ENCODE results near the gene CDKAL1.
"Not testable (repeated sequence)": the region's sequence is repeated elsewhere in the genome, so short reads cannot be mapped to it uniquely, and the experiment has no call there.

Gene CDKAL1

DNA sequence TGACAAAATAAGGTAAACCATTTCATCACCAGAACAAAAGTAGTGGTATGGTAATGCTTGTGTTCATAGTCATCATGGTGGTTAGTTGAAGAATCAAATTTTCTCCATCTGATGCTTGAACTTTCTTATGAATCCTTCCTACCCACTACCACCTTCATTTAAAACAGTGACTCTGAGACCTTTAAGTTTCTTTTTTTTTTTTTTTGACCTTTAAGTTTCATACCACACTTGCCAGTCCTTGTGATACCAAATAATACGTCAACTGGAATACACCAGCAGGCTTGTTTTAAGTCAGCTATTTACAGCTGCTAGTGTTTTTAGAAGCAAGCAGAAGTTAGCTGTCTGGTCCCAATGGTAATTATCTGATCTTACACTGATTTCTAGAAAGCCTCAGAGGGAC lies 645.9 kb downstream of the CDKAL1 start:
- no peak for DNase-seq (ENCODE audit: low spot score)

DNA sequence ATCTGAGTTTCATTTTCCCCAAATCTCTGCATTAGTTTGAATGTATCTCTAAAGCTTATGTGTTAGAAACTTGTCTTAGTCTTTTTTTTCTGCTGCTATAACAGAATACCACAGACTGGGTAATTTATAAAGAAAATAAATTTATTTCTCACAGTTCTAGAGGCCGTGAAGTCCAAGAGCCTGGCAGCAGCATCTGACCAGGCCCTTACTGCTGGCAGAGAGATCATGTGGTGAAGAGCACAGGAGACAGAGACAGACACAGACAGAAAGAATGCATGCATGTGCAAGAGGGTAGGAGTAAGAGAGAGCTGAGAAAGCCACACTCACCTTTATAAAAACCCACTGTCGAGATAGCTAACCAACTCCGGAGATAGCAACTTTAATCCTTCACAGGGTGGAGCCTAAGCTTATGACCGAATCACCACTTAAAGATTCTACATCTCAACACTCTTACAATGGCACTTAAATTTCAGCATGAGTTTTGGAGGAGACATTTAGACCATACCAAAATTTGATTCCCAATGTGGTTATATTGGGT lies 646.6 kb downstream of the CDKAL1 start:
- DNase-seq (ENCODE audit: low spot score), result no peak

DNA sequence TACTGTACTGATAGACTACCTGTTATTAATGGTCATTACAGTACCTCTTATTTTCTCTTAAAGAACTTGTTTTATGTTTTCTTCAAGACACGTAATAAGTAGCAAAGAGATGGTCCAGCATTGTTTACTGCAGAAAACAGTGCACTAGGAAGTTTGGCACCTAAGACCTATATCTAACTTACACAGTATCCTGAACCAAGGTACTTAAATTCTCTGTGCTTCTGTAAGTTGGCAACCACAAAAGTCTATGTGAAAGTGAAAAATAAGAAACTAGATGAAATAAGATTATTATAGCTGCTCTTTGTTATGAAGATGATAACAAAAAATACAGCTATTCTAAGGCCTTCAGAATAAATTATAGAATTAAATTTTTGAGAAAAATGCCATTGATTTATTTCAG lies 647.6 kb downstream of the CDKAL1 start:
- no peak for DNase-seq (ENCODE audit: low spot score)

DNA sequence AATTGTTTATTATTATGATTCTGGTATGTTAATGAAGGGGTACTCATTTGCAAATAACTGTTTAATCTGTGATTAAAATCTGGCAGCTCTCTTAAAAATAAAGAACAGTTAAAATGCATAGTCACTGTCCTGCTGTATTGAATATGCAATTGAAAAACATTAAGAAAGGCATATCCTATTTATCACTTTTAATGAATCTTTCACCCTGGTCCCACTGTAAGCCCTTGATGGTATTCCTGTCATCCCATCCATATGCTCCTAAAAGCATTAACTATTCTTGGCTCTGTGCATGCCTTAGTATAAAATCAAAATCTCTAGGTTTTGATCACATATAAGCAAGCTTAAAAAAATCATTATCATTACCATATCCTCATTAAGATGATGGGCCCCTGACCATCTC lies 648.3 kb downstream of the CDKAL1 start:
- no peak for DNase-seq (ENCODE audit: low spot score)

DNA sequence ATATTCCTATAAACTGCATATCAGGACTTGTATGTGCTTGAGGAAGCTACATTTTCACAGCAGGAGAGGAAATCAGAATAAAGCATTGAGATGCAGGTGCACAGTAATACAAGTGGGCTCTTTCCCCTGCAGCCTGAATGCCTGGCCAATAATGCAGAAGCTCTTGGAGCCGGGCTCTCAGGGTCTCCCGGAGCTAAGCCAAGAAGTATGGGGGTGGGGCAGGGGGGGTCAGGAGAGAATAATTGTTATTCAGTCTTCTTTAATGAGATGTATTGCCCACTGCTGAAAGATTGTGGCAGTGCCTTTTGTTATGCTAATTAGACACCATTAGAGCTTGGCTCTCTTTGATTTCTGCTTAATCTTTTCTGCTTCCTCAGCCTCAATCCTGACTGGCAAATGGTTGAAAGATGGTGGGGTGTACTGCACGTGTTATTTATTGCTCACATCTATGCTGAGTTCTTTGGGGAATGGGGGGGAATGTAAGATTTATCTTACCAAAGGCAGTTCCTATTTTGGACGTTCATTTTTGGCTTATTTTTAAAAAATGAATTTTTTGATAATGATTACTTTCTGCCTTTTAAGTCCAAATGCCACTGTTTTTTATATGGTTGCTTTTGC lies 651.7 kb downstream of the CDKAL1 start:
- no peak for DNase-seq (ENCODE audit: low spot score)

DNA sequence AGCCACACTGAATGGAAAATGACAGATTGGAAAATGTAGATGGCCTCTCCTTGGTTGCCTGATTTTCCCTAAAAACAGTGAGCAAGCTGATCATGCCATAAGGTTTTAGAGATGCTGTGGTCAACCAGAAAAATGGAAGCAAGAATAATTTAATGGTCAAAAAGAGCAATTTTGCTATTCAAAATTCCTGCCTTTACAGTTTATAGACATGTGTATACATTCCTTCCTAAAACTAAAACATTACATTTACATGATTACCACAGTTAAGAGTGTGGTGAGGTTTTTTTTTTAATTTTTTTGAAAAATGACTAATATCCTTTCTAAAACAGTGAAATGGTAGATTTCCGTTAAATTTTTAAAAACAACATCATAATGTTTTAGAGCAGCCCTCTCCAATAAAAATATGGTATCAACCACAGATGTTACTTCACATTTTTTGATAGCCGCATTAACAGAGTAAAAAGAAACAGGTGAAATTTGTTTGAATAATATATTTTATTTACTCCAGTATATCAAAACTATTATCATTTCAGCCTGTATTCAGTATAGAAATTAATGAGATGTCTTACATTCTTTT lies 652.3 kb downstream of the CDKAL1 start:
- DNase-seq (ENCODE audit: low spot score), result no peak

DNA sequence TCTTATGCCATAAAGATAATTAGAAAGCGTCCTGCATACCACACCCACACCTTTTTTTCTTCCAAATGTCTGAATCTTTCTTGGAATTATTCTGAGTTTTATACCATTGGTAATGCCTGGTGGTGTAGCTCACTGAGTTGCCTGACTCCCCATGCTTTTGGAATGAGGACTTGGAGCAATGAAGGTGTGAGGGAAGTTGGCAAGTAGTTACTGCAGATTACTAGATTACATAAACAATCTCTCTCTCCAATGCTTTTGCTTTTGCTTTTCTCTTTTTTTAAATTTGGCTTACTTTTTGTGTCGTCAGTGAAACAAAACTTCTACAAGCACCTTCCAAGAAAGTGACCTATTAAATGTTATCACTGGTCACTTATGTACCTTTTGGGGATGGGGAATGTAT lies 653.2 kb downstream of the CDKAL1 start:
- DNase-seq (ENCODE audit: low spot score), result no peak

DNA sequence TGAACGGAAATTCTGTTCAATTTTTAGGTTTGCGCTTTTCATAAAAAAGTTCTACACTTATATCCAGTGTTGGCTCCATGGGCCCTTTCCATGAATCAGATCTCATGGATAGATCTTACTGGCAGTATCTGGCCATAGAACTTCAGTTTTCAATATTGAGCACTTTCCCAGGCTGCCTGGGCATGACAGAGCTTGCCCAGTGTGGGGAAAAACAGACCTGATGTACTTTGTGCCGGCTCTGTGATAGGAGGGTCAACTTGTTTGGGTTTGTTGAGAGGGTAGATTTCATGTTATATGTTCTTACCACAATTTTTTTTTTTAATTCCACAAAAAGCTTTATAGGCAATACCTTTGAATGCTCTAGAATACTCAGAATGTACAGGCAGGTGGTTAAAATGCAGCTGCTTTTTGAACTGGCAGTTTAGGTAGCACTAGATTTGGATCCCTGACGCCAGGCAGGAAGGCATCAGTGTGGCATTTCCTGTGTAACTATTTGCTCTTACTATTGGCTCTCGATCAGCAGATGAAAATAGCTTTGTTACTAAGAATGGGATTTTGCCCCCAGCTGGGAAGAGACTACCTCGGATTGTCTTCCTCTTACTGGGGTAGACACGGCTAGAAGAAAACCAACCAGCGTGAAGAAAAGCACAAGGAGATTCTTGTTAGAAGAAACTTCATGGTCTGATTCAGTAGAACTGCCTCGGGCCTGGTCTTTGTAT lies 654.4 kb downstream of the CDKAL1 start:
- DNase-seq (ENCODE audit: low spot score), result no peak

DNA sequence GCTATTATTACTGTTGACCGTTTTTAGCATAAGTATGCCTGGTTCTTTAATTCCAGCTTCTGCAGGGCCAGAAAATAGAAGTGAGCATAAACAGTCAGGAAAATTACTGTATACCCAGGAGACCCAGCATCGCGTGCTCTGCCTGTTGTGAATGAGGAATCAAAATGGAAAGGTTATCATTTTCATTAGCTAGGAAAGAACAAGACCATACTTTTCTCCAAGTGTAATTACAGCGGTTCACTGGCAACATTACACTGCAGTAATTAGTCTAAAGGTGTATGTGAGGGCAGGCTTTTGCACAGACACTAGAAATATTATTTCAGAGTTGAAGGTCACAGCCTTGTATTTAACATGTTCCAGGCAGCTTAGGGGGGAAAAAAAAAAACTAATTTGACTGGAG lies 655.5 kb downstream of the CDKAL1 start:
- DNase-seq (ENCODE audit: low spot score), result no peak

DNA sequence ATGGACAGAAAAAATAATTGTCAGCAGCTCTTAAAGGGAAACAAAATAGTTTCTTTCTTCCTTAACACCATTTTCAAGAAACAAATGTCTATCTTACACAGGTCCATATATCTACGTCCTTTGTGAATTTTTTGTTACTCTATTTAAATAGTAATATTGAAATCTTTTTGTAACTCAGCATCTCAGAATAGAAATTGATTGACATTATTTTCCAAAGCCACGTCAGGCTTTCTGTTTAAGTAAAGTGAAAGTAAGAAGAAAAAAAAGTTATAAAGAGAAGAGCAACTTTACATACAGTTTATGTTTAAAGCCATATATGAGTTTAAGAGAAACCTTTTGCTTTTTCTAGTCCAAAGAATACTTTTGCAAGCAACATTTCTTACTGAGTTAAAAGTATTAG lies 656.4 kb downstream of the CDKAL1 start:
- no peak for DNase-seq (ENCODE audit: low spot score)

DNA sequence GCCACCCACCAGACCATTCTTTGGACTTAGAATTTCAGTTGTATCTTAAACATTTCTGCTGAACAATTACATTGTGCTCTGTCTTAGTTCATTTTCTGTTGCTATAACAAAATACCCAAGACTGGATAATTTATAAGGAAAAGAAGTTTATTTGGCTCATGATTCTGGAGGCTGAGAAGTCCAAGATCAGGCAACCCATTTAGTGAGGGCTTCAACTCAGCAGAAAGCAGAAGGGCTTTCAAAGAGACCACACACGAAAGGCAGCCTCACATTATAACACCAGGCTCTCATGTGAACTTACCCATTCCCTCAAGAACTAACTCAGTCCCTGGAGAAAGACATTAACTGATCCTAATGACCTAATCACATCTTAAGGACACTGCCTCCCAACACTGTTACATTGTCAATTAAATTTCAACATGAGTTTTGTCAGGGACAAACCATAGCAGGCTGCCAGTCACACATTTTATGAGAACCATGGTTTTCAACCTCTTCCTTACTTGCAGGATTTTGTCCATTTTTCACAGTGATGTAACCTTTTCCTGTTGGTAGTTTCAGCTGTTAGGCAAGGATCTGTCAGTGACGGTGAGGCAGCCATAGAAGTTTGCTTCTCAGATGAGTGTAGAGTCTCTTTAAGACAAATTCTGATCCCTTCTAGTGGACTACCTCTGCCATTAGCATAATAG lies 659.7 kb downstream of the CDKAL1 start:
- no peak for DNase-seq (ENCODE audit: low spot score)

DNA sequence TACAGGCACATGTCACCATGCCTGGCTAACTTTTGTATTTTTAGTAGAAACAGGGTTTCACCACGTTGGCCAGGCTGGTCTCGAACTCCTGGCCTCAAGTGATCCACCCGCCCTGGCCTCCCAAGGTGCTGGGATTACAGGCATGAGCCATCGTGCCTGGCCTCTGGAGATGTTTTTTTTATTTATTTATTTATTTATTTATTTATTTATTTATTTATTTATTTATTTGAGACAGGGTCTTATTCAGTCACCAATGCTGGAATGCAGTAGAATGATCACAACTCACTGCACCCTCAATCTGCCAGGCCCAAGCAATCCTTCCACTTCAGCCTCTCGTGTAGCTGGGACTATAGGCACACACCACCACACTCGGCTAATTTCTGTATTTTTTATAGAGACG lies 661.0 kb downstream of the CDKAL1 start:
- not testable (repeated sequence) for DNase-seq (ENCODE audit: low spot score)

DNA sequence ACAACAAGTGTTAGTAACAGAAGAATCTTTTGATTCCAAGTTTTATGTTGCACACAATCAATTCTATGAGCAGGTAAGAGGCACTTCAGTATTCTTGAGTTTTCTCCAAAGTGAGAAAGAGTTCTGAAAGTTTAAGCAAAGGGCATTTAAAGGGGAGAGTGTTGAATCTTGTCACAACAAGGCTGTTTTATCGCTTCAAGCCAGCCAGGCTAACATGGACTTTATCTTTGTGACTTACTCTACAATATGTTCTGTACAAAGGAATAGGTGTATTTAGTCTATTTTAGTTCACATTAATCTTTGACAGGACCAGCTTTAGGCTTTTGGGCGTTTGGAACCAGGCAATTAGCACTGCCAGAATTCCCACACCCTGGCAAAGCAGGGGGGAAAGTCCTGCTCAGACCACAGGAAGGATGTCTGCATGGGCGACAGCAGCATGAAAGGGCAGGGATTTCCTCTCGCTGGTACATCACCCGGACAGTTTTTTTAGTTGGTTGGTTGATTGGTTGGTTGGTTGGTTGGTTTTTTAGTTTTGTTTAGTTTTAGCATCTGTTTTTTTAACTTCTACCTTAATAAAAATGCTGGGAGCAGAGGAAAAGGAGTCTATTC lies 663.9 kb downstream of the CDKAL1 start:
- DNase-seq (ENCODE audit: low spot score), result no peak

DNA sequence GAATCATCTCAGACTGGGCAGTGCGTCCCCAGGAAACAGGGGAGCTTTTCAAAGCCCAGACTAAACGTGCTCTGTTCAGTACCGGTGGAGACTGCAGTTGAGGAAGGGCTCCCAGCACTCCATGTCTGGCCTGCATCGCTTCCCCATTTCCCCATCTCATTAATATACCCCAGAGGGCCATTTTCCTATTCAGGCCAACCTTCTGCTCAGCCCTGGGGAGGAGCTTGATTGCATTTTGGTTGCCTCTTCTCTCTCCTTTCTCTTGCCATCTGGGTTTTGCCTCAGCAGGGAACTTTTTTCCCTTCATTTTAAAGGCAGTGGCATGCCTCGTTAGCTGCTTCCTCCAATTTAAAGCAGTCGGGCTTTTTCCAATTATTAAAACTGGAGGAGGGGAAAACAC lies 665.0 kb downstream of the CDKAL1 start:
- no peak for DNase-seq (ENCODE audit: low spot score)

DNA sequence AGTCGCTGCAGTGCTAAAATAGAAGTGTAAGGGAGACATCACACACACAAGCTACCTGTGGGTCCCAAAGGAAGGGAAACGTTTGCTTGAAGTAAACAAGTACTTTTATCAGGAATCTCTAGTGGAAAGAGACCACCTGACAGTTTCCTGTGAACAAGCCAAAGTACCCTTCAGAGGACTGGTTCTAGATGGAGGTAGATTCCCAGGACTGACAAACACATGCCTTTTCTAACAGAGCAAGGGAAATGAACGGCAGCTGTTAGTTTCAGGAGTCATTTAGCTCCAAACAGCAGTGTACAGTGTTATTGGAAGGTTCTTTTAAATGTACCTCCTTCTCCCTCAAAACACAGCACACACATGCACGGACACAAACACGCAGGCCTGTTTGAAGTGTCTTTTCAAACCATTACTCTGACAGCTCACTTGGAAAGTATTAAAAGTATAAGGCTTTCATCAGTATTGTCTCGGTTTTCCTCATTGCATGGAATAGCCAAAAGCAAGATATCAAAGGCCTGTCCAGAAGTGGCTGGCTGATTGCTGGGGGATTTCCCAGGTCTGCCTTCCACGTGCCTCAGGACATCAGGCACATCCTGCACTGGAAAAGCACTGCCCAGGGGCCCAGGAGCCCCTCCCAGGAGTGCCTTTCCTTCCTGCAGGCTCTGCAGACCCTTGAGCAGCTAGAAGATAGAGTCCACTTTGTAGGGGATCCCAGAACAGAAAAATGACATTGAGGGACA lies 666.0 kb downstream of the CDKAL1 start:
- no peak for DNase-seq (ENCODE audit: low spot score)

DNA sequence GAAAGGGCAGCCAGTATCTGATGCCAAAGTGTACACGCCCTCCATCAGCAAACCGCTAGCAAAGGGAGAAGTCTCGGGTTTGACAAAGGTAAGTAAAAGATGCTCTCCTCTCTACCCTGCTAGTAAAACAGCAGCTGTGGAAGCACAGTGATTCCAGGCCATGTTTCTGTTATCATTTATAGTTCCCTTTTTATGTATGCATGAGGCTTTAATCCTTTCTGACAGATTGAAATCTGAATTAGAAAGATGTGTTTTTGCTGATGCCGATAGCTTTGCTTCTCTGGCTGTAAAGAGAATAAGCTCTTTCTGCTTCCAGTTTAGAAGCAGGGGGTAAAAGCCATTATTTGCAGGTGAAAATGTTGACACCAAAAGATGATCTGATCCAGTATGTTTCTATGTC lies 666.9 kb downstream of the CDKAL1 start:
- DNase-seq (ENCODE audit: low spot score), result no peak

DNA sequence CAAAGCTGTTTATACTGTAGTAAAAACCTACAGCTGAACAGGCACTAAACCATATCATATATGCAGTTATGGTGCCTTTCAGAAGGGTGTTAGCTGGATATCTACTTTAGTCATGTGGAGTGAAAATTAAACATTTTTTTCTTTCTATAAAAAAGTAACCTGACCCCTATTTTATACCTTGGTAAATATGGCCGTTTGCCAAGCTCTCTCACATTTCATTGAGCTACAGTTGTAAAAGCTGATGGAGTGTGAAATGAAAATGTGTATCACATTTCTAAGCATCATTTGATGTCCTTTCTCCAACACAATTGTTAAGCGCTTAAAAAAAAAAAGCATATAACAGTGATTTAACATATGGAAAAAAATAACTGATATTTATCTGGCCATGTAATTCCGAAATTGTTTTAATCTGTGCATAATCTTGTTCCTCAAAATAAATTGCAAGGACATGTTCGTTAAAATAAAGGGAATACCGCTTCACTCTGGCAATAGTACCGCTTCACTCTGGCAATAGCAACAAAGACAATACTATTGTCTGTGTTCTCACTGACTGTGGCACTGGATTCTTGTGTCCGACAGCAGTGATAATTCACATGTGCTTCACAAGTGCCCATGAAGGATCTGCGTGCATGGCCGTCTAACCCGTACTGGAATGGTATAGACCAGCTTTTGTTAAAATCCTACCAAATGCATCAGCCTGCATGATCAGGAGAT lies 667.5 kb downstream of the CDKAL1 start:
- DNase-seq (ENCODE audit: low spot score), result no peak

DNA sequence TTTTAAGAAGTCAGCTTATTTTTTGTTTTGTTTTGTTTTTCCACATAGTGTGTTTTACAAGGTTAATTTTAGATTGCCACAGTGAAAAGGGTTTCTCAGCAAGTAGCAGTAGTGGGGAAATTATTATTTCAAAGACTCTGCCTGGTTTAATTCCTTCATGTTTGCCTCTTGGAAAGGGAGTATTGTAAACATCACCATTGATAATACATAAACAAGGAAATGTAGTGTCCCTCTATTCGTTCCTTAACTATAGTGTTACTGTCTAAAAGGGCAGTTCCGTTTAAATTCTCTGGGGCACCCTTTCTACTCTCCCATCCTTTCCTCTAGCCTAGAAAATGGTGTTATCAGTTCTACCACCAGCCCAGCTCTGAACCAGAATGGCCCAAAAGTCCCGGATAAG lies 668.3 kb downstream of the CDKAL1 start:
- no peak for DNase-seq (ENCODE audit: low spot score)

DNA sequence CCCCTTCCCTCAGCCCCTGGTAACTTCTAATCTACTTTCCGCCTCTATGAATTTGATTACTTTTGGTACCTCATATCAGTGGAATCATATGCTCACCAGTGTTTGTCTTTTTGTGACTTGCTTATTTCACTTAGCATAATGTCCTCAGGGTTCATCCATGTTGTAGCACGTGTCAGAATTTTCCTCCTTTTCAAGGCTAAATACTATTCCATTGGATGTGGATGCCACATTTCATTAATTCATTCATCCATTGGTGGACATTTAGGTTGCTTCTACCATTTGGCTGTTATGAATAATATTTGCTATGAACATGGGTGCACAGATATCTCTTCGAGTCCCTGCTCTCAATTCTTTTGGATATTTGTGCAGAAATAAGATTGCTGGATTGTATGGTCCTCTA lies 670.7 kb downstream of the CDKAL1 start:
- DNase-seq (ENCODE audit: low spot score), result no peak

DNA sequence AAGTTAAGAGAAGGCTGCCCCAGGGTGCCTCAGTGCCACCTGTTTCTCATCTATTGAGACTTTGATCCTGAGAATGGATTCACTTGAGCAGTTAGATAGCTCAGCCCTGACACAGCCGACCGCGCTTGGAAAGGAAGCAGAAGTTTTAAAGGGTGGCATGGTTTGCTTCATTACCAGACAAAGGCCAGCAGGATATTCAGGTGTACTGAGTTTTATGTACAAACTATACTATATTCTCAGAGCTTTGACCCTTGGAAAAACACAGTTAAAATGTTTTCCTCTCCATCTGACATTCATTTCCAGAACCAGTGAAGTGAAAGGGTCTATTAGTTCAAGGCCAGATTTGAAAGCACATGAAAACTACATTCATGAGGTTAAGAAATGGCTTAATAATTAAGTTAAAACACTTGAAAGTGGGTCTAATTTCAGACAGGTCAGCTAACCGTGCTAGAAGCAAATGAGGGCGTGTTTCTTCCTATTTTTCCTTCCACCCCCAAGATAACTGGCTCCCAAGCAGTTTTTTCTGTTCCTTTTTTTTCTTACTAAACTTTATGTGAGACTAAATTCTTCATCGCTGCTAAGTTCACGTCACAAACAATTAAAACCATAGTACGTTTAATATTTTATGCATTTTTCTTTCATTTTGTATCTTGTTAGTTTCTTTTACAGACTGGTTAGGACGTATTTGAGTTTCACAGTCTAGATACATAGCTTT lies 674.0 kb downstream of the CDKAL1 start:
- no peak for DNase-seq (ENCODE audit: low spot score)
